ENCODE data around the gene RHAG. TPM values are rescaled to one million over a fixed set of nuclear protein-coding genes. Genes with fewer than 3 reads are reported as not detected.

RHAG gene
- total RNA-seq, 1 donor from 2014 or later: 0.44 TPM

- Histone ChIP-seq H3K4me1 (no peaks in the 10 kb centered on the region), H3K4me3 (no peak overlapping the region), H3K9me3 (replicated peaks) (no peaks in the 10 kb centered on the region), H3K27me3 (ENCODE audit: low read depth) (no peaks in the 10 kb centered on the region), H3K27ac (replicated peaks) (no peak overlapping the region), H3K36me3 (no peaks in the 10 kb centered on the region)
- no peak for DNase-seq
- TF ChIP-seq, protein P1, sequence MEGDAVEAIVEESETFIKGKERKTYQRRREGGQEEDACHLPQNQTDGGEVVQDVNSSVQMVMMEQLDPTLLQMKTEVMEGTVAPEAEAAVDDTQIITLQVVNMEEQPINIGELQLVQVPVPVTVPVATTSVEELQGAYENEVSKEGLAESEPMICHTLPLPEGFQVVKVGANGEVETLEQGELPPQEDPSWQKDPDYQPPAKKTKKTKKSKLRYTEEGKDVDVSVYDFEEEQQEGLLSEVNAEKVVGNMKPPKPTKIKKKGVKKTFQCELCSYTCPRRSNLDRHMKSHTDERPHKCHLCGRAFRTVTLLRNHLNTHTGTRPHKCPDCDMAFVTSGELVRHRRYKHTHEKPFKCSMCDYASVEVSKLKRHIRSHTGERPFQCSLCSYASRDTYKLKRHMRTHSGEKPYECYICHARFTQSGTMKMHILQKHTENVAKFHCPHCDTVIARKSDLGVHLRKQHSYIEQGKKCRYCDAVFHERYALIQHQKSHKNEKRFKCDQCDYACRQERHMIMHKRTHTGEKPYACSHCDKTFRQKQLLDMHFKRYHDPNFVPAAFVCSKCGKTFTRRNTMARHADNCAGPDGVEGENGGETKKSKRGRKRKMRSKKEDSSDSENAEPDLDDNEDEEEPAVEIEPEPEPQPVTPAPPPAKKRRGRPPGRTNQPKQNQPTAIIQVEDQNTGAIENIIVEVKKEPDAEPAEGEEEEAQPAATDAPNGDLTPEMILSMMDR (IDR thresholded peaks at IDR 0.05; ENCODE audit: borderline replicate concordance): no peak
- intact Hi-C loops (cut with micrococcal nuclease): no loop called here
Observed at GRCh38 chr6:49653438-49653837, 16.8 kb upstream of the RHAG start.

DNA sequence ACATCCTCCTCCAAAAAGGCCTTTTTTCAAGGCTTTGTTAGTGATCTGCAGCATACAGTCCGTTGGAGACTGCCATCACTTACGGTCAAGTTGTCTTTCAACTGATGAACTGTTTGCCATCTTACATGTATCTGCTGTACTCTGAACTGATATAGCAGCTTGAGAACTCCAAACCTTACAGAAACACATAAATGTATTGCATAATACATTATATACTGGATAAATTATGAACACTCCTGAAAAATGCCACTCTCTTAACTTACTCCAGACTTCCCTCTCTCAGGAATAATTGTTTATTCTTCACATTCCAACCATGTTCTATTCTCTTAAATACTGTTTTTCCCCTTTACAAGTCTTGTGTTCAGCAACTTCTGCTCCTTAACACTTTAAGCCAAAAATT, 14.6 kb upstream of the RHAG start:
- Histone ChIP-seq H3K4me3 (no peak overlapping the region), H3K9me3 (replicated peaks) (no peaks in the 10 kb centered on the region), H3K27me3 (ENCODE audit: low read depth) (no peaks in the 10 kb centered on the region), H3K27ac (replicated peaks) (no peak overlapping the region), H3K4me1 (no peaks in the 10 kb centered on the region), H3K36me3 (no peaks in the 10 kb centered on the region)
- intact Hi-C loops (cut with micrococcal nuclease): no loop called here
- DNase-seq: no peak
- TF ChIP-seq, protein P1 (IDR thresholded peaks at IDR 0.05; ENCODE audit: borderline replicate concordance): no peak

DNA sequence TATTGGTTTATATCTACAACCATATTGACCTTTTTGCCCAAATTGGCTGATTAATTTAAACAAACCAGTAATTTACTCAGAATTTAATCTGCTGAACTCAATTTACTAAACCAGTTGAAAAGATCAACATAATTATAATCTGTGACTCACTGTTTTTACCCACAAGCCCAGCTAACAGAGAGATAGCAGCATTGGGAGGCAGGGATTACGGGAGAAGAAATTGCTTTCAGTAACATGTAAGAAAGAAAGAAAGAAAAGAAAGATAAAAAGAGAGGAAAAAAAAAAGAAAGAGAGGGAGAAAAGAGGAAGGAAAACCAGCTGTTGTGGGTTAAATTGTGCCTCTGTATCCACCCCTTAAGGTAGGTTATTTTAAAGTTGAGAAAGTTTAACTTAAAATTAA, 13.3 kb upstream of the RHAG start:
- H3K27me3 ChIP-seq (ENCODE audit: low read depth): no peaks in the 10 kb centered on the region
- no peaks in the 10 kb centered on the region for H3K36me3 ChIP-seq
- H3K4me3 ChIP-seq: no peak overlapping the region
- H3K9me3 ChIP-seq (replicated peaks): no peaks in the 10 kb centered on the region
- DNase-seq: no peak
- no peak overlapping the region for H3K27ac ChIP-seq (replicated peaks)
- TF ChIP-seq, protein P1 (IDR thresholded peaks at IDR 0.05; ENCODE audit: borderline replicate concordance): no peak
- intact Hi-C loops (cut with micrococcal nuclease): no loop called here
- no peaks in the 10 kb centered on the region for H3K4me1 ChIP-seq

GRCh38 chr6:49648036-49648435, 11.4 kb upstream of the RHAG start:
- Histone ChIP-seq H3K4me1 (no peaks in the 10 kb centered on the region), H3K27me3 (ENCODE audit: low read depth) (no peaks in the 10 kb centered on the region), H3K27ac (replicated peaks) (no peak overlapping the region), H3K4me3 (no peak overlapping the region), H3K36me3 (no peaks in the 10 kb centered on the region), H3K9me3 (replicated peaks) (no peaks in the 10 kb centered on the region)
- intact Hi-C loops (cut with micrococcal nuclease): no loop called here
- TF ChIP-seq, protein P1 (IDR thresholded peaks at IDR 0.05; ENCODE audit: borderline replicate concordance): no peak
- DNase-seq: no peak

GRCh38 chr6:49647476-49647875, 10.8 kb upstream of the RHAG start:
- Histone ChIP-seq H3K4me1 (no peaks in the 10 kb centered on the region), H3K4me3 (no peak overlapping the region), H3K27ac (replicated peaks) (no peak overlapping the region), H3K9me3 (replicated peaks) (no peaks in the 10 kb centered on the region), H3K36me3 (no peaks in the 10 kb centered on the region), H3K27me3 (ENCODE audit: low read depth) (no peaks in the 10 kb centered on the region)
- intact Hi-C loops (cut with micrococcal nuclease): no loop called here
- TF ChIP-seq, protein P1 (IDR thresholded peaks at IDR 0.05; ENCODE audit: borderline replicate concordance): no peak
- no peak for DNase-seq

GRCh38 chr6:49646942-49647341, 10.3 kb upstream of the RHAG start:
- intact Hi-C loops (cut with micrococcal nuclease): no loop called here
- Histone ChIP-seq H3K27me3 (ENCODE audit: low read depth) (no peaks in the 10 kb centered on the region), H3K9me3 (replicated peaks) (no peaks in the 10 kb centered on the region), H3K27ac (replicated peaks) (no peak overlapping the region), H3K4me3 (no peak overlapping the region), H3K36me3 (no peaks in the 10 kb centered on the region), H3K4me1 (no peaks in the 10 kb centered on the region)
- TF ChIP-seq, protein P1 (IDR thresholded peaks at IDR 0.05; ENCODE audit: borderline replicate concordance): no peak
- no peak for DNase-seq
